Tibial nerve (tissue), 3 donors: ENCODE measurements around the gene AUNIP.

Experiments
- POLR2A ChIP-seq, 2 donors: fragments of 450-650 bp; IDR thresholded peaks; one replicate each; pipeline ENCODE4 v1.6.1; 2017; ENCODE audit warnings: antibody characterized with exemption in 2 of 2, mild to moderate bottlenecking in 2 of 2, moderate library complexity in 2 of 2
- TF ChIP-seq, protein P1 (sequence below), 5 experiments: fragments of 200-600 bp in 3 of 5; fragments of 450-650 bp in 2 of 5; sonication (generic) in 3 of 5; IDR thresholded peaks; one replicate each; pipeline ENCODE4 v1.5.1; 2016 to 2019; ENCODE audit warnings: antibody characterized with exemption in 5 of 5, mild to moderate bottlenecking in 3 of 5, moderate library complexity in 2 of 5

DNA sequence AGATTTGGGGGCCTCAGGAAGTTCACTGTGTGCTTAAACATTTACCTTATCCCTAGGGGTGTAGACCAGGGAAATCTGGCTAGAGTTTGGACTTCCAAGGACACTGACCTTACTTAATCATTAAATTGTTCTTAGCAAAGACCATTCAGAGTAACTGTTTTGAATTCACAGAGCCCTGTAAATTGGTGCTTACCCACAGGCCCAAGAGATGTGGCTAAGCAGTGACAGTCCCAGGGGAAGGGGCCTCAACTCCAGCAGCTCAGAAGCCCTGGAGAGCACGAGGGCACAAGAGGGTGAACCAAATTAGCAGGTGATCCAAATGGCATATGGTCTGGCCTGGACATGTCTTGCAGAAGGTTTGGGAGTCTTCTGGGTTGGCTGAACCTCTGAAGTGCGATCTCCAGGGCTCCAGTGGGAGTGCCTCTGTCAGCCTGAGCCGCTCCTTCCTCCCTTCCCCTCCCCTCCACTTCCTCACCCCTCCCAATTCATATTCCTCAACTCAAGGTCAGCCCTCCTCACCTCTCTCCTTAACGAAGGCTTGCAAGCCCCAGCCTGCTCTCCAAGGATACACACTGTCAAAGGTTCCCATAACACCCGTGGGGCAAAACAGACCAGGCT is 11.9 kb upstream of the AUNIP start:
- TF ChIP-seq, protein P1, sequence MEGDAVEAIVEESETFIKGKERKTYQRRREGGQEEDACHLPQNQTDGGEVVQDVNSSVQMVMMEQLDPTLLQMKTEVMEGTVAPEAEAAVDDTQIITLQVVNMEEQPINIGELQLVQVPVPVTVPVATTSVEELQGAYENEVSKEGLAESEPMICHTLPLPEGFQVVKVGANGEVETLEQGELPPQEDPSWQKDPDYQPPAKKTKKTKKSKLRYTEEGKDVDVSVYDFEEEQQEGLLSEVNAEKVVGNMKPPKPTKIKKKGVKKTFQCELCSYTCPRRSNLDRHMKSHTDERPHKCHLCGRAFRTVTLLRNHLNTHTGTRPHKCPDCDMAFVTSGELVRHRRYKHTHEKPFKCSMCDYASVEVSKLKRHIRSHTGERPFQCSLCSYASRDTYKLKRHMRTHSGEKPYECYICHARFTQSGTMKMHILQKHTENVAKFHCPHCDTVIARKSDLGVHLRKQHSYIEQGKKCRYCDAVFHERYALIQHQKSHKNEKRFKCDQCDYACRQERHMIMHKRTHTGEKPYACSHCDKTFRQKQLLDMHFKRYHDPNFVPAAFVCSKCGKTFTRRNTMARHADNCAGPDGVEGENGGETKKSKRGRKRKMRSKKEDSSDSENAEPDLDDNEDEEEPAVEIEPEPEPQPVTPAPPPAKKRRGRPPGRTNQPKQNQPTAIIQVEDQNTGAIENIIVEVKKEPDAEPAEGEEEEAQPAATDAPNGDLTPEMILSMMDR (IDR thresholded peaks at IDR 0.05) = no peak
- no peak for TF ChIP-seq POLR2A (IDR thresholded peaks at IDR 0.05)
